K562 (cell line): ENCODE measurements around the gene HSD17B3. TPM values are rescaled to one million over a fixed set of nuclear protein-coding genes. Genes with fewer than 3 reads are reported as not detected.

Experiments
- FOXP1 ChIP-seq: sonication (generic); formaldehyde crosslinking; IDR thresholded peaks from 2 replicates; pipeline ENCODE4 v1.8.0; 2022; ENCODE audit warnings: mild to moderate bottlenecking, missing genetic modification reagents
- MAZ ChIP-seq, 2 experiments: fragments of 450-650 bp in 1 of 2; sonication (generic) in 1 of 2; formaldehyde crosslinking; IDR thresholded peaks in 1 of 2; conservative IDR thresholded peaks in 1 of 2; 2 replicates each; pipeline versions ENCODE4 v1.4.0 to v1.5.0; 2020; ENCODE audit warnings: mild to moderate bottlenecking in 1 of 2, missing genetic modification reagents in 1 of 2
- PCBP1 ChIP-seq: fragments of 200-400 bp; formaldehyde crosslinking; IDR thresholded peaks from 2 replicates; pipeline ENCODE4 v1.6.1; 2018; ENCODE audit warnings: mild to moderate bottlenecking, low read depth, low read length; ENCODE audit not compliant: poor library complexity, severe bottlenecking
- PCBP2 ChIP-seq: fragments of 200-400 bp; formaldehyde crosslinking; IDR thresholded peaks from 2 replicates; pipeline ENCODE4 v1.6.1; 2018; ENCODE audit warnings: low read length, low read depth, mild to moderate bottlenecking, moderate library complexity; ENCODE audit not compliant: poor library complexity, severe bottlenecking
- PRDM10 ChIP-seq: fragments of 450-650 bp; IDR thresholded peaks from 2 replicates; pipeline ENCODE4 v1.6.1; 2018; ENCODE audit not compliant: partially characterized antibody
- PURB ChIP-seq: sonication (generic); formaldehyde crosslinking; IDR thresholded peaks from 2 replicates; pipeline ENCODE4 v1.9.0; 2021; ENCODE audit warnings: low read depth, mild to moderate bottlenecking, missing genetic modification reagents
- ZBTB8A ChIP-seq: fragments of 450-650 bp; IDR thresholded peaks from 2 replicates; pipeline ENCODE4 v1.6.1; 2018; ENCODE audit warnings: mild to moderate bottlenecking, moderate library complexity; ENCODE audit not compliant: partially characterized antibody
- ZNF316 ChIP-seq: fragments of 450-650 bp; IDR thresholded peaks from 2 replicates; pipeline ENCODE4 v1.6.1; 2016
- polyA plus RNA-seq, 8 experiments: library from polyadenylated mRNA; depleted of rRNA in 4 of 8; stranded (reverse) in 5 of 8; unstranded in 3 of 8; fragments of >200 nt; fragmentation: Nextera tagmentation in 2 of 8; fragmentation: Illumina TruSeq in 1 of 8; extraction: Ambion mirVana in 2 of 8; extraction: Trizol in 1 of 8; gene quantifications; 2 replicates each; pipeline versions ENCODE4 v1.2.1 to v1.2.3, GENCODE V29; 2011 to 2014; ENCODE audit warnings: inconsistent platforms in 1 of 8, missing spikeins in 1 of 8
- total RNA-seq, 7 experiments: library from RNA; depleted of rRNA in 6 of 7; stranded (reverse); fragments of >200 nt in 6 of 7; fragmentation: Illumina TruSeq in 2 of 7; extraction: Trizol in 2 of 7; gene quantifications; 2 replicates each; pipeline versions ENCODE4 v1.2.1 to v1.2.3, GENCODE V29; 2011 to 2021; ENCODE audit warnings: low replicate concordance in 1 of 7
- TF ChIP-seq, protein P1 (sequence below): IDR thresholded peaks from 2 replicates; pipeline ENCODE4 v1.6.1; 2014; ENCODE audit warnings: antibody characterized with exemption
- TF ChIP-seq, protein P2 (sequence below), 2 experiments: fragments of 450-650 bp in 1 of 2; sonication (generic) in 1 of 2; formaldehyde crosslinking in 1 of 2; IDR thresholded peaks; 2 replicates each; pipeline versions ENCODE4 v1.7.1 to v1.9.0; 2016 to 2022; ENCODE audit warnings: inconsistent platforms in 1 of 2, mild to moderate bottlenecking in 1 of 2, missing genetic modification reagents in 1 of 2
- TF ChIP-seq, protein P3 (sequence below), 2 experiments: fragments of 450-650 bp; IDR thresholded peaks; 2 replicates each; pipeline ENCODE4 v1.6.1; 2016

The HSD17B3 gene
- total and polyA plus RNA-seq, 9 of the 15 experiments (the other 6 are each of a cell fraction or from before 2014, with no cell fraction given): not detected

- TF ChIP-seq, protein P1, sequence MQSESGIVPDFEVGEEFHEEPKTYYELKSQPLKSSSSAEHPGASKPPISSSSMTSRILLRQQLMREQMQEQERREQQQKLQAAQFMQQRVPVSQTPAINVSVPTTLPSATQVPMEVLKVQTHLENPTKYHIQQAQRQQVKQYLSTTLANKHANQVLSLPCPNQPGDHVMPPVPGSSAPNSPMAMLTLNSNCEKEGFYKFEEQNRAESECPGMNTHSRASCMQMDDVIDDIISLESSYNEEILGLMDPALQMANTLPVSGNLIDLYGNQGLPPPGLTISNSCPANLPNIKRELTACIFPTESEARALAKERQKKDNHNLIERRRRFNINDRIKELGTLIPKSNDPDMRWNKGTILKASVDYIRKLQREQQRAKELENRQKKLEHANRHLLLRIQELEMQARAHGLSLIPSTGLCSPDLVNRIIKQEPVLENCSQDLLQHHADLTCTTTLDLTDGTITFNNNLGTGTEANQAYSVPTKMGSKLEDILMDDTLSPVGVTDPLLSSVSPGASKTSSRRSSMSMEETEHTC: no peak
- TF ChIP-seq ZNF316 (peak; percentile 65), FOXP1 (CRISPR knock-in tag) (no peak), ZBTB8A (no peak), PURB (CRISPR knock-in tag) (no peak), MAZ (CRISPR knock-in tag; conservative IDR thresholded peaks at IDR 0.05 in 1 of 2, IDR thresholded peaks at IDR 0.05 in 1 of 2) (no peak), PCBP2 (no peak), PRDM10 (peak; percentile 92), PCBP1 (no peak)
- TF ChIP-seq, protein P2, sequence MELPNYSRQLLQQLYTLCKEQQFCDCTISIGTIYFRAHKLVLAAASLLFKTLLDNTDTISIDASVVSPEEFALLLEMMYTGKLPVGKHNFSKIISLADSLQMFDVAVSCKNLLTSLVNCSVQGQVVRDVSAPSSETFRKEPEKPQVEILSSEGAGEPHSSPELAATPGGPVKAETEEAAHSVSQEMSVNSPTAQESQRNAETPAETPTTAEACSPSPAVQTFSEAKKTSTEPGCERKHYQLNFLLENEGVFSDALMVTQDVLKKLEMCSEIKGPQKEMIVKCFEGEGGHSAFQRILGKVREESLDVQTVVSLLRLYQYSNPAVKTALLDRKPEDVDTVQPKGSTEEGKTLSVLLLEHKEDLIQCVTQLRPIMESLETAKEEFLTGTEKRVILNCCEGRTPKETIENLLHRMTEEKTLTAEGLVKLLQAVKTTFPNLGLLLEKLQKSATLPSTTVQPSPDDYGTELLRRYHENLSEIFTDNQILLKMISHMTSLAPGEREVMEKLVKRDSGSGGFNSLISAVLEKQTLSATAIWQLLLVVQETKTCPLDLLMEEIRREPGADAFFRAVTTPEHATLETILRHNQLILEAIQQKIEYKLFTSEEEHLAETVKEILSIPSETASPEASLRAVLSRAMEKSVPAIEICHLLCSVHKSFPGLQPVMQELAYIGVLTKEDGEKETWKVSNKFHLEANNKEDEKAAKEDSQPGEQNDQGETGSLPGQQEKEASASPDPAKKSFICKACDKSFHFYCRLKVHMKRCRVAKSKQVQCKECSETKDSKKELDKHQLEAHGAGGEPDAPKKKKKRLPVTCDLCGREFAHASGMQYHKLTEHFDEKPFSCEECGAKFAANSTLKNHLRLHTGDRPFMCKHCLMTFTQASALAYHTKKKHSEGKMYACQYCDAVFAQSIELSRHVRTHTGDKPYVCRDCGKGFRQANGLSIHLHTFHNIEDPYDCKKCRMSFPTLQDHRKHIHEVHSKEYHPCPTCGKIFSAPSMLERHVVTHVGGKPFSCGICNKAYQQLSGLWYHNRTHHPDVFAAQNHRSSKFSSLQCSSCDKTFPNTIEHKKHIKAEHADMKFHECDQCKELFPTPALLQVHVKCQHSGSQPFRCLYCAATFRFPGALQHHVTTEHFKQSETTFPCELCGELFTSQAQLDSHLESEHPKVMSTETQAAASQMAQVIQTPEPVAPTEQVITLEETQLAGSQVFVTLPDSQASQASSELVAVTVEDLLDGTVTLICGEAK (IDR thresholded peaks at IDR 0.05): no peak
- TF ChIP-seq, protein P2 (CRISPR knock-in tag; IDR thresholded peaks at IDR 0.05): no peak
- TF ChIP-seq, protein P3, sequence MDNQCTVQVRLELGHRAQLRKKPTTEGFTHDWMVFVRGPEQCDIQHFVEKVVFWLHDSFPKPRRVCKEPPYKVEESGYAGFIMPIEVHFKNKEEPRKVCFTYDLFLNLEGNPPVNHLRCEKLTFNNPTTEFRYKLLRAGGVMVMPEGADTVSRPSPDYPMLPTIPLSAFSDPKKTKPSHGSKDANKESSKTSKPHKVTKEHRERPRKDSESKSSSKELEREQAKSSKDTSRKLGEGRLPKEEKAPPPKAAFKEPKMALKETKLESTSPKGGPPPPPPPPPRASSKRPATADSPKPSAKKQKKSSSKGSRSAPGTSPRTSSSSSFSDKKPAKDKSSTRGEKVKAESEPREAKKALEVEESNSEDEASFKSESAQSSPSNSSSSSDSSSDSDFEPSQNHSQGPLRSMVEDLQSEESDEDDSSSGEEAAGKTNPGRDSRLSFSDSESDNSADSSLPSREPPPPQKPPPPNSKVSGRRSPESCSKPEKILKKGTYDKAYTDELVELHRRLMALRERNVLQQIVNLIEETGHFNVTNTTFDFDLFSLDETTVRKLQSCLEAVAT (IDR thresholded peaks at IDR 0.05): no peak
Measured at GRCh38 chr9:96222132-96222531, 79.8 kb downstream of the HSD17B3 start (continued).
